HG02981 (cell line): ENCODE results near the gene TREX2.
A peak's percentile ranks its signal among the peaks of the same experiment; 100 is the strongest.

Experiments used
- ATAC-seq: cut with Tn5 transposase; IDR thresholded peaks from one replicate; pipeline ENCODE4 v1.9.1; 2021; ENCODE audit warnings: mild to moderate bottlenecking, moderate library complexity; ENCODE audit not compliant: unreplicated experiment

TREX2 gene

DNA sequence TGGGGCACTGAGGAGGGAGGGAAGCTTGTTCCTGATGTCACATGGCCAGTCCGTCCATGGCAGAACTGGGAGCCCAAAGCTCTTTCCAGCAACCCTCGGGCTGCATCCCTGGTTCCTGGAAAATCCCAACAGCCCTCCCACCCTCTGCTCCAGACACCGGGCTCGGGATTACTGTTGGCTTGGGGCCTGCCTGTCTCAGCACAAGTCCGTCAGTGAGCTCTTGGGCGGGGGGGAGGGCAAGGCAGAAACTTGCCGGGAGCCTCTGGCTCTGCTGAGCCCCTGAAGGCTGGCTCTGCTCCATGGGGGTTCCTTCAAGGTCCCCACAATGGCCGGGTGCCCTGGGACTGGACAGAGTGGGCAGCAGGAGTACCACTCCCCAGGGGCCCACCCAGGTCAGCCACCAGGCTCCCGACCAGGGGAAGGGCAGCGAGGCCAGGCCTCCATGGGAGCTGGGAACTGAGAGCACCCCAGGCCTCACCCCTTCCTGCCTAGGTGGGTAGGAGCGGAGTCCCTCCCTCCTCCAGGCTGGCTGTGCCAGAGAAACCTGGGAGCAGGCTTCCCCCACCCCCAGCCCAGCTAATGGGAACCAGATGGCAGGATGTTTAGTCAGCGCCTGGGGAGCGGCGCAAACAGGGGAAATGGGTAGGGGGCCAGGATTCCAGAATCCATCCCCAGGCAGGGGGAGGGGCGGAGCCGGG, 31.0 kb upstream of the TREX2 start:
- no peak for ATAC-seq

DNA sequence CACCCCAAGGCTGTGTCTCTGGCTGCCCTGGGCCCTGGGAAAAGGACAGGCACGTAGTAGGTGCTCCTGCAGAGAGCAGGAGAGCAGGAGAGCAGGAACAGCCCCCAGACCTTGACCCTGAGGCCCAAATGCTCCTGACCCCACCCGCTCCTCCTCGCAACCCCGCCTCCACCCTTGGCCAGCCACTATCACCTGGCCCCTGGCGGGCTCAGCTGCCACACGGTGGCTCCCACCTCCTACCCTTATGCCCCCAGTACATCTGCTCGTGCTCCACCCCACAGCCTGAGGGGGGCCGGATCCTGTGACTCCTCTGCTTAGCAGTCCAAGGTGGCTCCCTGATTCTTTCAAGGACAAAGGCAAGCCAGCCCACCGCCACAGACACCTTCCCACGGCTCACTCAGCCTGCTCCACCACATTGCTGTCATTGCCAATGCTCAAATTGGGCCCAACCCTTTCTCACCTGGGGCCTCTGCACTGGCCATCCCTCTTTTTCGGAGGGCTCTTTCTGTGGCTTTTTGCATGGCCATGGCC, 30.0 kb upstream of the TREX2 start:
- no peak for ATAC-seq

DNA sequence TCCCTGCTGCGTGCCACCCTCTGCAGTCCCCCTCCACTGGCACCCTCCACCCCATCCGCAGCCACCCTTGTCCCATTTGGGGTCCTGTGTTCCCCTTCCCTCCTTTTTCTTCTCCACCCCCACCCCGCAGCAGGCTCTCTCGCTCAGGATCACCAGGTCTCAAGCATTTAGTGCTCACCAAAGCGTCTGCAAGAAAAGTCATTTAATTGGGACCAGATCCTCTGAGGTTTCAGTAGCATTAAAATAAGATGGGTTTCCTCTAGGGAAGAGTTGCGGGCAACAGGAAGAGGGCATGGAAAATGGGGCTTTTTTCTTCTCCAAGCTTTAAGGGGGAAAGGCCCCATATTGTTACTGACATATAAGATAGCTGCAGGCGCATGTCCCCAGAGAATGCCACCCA, 29.4 kb upstream of the TREX2 start:
- ATAC-seq: no peak

DNA sequence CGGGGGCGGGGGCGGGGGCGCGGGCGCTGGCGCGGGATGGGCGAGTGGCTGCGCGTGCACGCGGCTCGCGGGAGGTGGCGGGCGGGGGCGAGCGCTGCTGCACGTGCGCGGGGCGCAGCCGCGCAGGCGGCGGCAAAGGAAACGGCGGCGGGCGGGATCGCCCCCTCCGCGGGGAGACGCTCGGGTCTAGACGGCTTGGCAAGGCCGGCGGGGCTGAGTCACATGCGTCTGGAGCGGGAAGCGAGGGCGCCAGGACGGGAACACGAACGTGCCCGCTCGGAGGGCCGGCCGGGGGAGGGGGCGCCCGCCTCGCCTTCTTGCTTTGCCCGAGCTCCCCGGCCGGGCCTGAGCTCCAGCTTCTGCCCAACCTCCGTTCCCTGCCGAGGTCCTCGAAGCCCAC, 28.9 kb upstream of the TREX2 start:
- no peak for ATAC-seq

- no peak for ATAC-seq
These were observed 28.4 kb upstream of the TREX2 start for GRCh38 chrX:153474266-153474665.

- no peak for ATAC-seq
These were observed 27.3 kb upstream of the TREX2 start for GRCh38 chrX:153473126-153473525.

GRCh38 chrX:153471663-153472280, 25.9 kb upstream of the TREX2 start:
- ATAC-seq: no peak

GRCh38 chrX:153470411-153471363, 24.8 kb upstream of the TREX2 start, which contains the start of gene HAUS7:
Gene HAUS7, minus strand, starts transcription at chrX:153470576. Its CDS starts 19 bp downstream, at chrX:153470557.
- ATAC-seq: peak; percentile 81

DNA sequence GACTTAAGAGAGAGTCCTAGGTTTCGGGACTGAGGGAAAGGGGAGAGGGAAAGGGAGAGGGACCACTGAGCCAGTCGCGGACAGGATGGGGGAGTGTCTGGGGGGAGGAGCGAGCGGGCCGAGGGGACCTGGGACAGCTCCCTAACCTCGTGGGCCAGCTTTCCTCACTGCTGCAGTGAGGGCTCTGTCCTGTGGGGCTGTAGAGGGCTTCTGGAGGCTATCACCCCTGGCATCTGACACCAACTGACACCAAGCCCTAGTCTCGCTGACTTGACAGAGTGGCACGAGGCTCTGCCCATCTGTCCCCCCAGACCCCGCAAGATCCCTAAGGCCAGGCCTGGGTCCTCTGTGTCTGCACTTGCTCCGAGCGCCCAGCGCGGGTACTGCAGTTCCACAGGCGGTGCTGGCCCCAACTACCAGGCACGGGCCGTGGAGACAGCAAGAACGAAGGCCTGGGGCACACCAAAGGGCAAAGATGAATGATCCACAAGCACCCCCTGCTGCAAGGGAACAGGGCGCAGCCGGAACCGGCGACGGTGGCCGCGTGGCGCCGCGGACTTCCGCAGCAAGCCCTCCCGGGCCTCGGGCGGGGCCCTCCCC, 24.1 kb upstream of the TREX2 start:
- ATAC-seq: peak; percentile 38

DNA sequence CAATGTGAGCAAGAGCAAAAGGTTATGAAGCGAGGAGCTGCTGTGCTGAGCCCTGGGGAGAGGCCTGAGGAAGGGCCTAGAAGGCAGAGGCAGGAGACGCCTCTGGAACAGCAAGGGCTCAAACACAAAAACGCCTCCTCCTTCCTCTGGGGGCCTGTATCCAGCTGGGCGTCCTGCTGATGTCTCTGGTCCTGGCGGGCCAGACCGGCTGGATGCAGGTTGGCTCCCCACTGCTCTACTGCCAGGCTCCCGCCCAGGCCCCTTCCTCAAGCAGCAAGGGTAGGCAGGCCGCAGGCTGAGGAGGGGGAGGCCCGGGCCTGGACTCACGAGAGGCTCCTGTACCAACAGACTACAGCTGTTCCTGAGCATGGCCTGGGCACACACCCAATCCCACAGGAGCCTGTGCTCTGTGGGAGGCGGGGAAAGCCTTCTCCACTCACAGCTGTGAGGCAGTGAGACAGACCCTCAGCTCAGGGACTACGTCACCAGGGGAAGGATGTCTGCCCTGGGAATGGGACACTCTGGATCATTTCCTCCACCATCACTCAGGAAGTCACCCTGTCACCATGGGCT, 22.2 kb upstream of the TREX2 start:
- no peak for ATAC-seq

DNA sequence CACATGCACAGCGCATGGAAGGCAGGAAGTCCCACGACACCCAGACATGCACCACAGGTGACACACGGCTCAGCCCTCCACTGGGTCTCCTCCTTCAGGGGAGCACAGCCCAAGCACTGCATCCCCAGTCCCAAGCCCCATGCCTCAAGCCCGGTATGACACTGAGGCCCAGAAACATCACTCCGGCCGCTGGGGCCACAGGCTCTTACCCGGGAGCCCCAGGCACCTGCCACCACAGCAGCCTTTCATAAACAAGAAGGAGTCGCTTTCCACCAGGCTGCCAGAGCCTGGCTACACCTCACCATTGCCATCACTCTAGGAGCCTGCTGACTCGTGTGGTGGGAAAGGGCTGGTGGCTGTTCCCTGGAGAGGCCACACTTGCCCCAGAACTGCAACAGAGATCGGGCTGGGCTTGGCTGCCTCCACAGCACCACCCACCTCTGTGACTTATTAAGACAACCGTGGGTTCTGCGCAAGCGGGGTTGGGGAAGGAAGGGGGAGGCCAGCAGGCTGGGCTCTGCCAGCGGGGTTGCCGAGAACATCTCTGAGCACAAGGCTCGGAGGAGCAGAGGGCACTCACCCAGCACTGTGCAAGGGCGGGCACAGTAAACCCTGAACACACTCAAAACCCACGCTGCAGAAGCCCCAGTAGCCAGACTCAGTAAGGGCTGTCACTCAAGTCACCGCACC, 20.0 kb upstream of the TREX2 start:
- ATAC-seq: no peak

DNA sequence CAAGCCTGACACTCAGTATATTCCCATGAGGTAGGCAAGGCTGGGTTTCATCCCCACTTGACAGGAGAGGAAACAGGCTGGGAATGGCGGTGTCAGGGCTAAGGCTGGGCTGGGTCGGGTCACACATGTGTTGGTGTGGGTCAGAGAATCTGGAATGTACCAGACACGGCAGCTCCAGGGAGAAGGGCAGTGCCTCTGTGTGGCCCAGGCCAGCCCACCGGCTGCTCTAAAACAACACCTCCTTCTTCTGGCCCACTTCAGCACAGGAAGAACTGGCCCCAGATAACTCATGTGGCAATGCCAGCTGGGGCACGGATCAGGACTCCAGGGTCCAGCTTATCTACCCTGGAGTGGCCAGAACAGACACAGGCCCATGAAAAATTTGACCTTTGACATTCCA, 18.3 kb upstream of the TREX2 start:
- ATAC-seq: no peak

- ATAC-seq: no peak
These were observed 17.7 kb upstream of the TREX2 start for GRCh38 chrX:153463556-153463955.

GRCh38 chrX:153463031-153463430, 17.2 kb upstream of the TREX2 start:
- no peak for ATAC-seq

GRCh38 chrX:153462291-153462690, 16.4 kb upstream of the TREX2 start:
- ATAC-seq: no peak

DNA sequence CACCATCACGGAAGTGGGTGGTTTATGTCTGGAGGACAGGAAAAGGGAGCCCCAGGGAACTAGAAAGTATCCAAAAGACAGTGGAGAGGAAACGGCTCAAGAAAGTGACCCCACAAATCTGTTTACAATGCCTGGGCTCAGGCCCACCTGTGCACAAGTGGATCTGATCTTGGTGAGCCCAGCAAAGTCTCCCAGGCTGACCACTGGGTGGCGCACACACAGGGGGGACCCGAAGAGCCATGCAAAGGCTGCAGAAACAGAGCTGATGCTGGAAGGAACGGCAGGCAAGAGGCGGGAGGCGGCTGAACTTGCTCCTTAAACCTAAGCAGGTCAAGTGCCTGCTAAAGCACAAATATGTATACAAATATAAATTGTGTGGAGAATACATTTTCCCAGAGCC, 15.0 kb upstream of the TREX2 start:
- ATAC-seq: no peak

DNA sequence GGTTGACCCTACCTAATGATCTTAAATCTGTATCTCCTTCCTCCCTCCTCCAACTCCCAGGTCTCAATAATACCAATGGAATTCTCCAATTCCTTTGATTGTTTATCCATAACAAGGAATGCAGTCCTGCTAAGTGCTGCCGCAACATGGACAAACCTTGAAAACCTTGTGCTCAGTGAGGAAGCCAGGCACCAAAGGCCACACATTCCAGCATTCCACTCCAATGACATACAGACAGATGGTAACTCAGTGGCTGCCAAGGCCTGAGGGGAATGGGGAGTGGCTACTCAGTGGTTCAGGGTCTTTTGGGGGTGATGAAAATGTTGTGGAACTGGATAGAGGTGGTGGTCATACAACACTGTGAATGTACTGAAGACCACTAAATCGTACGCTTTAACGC, 14.1 kb upstream of the TREX2 start:
- no peak for ATAC-seq

DNA sequence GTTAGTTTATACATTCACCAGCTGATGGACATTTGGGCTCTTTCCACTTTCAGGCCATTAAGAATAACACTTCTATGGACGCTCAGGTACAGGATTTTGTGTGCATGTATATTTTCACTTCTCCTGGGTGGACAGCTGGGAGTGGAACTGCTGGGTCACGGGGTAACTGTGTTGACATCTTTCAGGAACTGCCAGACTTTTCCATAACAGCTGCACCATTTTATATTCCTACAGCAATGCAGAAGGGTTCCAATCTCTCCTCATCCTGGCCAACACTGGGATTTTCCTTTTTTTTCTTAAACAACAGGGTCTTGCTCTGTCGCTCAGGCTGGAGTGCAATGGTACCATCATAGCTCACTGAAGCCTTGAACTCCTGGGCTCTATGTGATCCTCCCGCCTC, 12.6 kb upstream of the TREX2 start:
- no peak for ATAC-seq

DNA sequence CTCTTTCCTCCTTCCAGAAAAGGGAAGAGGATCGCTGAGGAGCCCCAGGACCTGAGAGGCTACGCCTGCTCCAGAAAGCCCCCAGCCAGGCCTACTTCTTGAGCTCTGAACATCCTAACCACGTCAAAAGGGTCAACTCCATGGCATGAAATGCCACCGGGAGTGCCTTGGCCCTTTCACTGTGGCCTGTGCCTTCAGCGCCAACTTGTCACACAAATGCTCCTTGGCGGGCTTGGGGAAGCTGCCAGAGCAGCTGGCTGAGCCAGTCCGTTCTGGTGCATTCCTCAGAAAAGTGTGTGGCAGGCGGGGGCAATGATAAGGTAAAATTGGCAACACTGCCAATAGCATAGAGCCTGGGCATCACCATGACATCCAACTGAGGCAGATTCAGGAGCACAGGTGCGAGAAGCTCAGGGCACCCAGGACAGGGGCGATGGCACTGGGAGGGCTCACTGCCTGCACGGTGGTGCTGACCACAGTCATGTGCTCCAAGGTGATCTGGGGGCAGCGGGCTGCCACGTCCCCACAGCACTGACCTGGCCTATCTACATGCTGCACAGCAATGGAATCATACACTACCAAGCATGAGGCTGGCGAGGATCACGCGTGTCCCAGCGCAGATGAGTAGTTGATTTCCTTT, 12.1 kb upstream of the TREX2 start:
- ATAC-seq: no peak
